Measurements from ENCODE around the gene TXLNA.

GRCh38 chr1:32192220-32192948 lies 12.9 kb downstream of the TXLNA start:
- TF ChIP-seq, protein P1, sequence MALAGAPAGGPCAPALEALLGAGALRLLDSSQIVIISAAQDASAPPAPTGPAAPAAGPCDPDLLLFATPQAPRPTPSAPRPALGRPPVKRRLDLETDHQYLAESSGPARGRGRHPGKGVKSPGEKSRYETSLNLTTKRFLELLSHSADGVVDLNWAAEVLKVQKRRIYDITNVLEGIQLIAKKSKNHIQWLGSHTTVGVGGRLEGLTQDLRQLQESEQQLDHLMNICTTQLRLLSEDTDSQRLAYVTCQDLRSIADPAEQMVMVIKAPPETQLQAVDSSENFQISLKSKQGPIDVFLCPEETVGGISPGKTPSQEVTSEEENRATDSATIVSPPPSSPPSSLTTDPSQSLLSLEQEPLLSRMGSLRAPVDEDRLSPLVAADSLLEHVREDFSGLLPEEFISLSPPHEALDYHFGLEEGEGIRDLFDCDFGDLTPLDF (CRISPR knock-in tag; IDR thresholded peaks at IDR 0.05): no peak
- TF ChIP-seq, protein P2, sequence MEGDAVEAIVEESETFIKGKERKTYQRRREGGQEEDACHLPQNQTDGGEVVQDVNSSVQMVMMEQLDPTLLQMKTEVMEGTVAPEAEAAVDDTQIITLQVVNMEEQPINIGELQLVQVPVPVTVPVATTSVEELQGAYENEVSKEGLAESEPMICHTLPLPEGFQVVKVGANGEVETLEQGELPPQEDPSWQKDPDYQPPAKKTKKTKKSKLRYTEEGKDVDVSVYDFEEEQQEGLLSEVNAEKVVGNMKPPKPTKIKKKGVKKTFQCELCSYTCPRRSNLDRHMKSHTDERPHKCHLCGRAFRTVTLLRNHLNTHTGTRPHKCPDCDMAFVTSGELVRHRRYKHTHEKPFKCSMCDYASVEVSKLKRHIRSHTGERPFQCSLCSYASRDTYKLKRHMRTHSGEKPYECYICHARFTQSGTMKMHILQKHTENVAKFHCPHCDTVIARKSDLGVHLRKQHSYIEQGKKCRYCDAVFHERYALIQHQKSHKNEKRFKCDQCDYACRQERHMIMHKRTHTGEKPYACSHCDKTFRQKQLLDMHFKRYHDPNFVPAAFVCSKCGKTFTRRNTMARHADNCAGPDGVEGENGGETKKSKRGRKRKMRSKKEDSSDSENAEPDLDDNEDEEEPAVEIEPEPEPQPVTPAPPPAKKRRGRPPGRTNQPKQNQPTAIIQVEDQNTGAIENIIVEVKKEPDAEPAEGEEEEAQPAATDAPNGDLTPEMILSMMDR (IDR thresholded peaks at IDR 0.05): no peak
- TF ChIP-seq ETV6 (CRISPR knock-in tag; IDR thresholded peaks at IDR 0.05): no peak
- TF ChIP-seq ZNF121 (CRISPR knock-in tag; IDR thresholded peaks at IDR 0.05): no peak
- TF ChIP-seq, protein P3, sequence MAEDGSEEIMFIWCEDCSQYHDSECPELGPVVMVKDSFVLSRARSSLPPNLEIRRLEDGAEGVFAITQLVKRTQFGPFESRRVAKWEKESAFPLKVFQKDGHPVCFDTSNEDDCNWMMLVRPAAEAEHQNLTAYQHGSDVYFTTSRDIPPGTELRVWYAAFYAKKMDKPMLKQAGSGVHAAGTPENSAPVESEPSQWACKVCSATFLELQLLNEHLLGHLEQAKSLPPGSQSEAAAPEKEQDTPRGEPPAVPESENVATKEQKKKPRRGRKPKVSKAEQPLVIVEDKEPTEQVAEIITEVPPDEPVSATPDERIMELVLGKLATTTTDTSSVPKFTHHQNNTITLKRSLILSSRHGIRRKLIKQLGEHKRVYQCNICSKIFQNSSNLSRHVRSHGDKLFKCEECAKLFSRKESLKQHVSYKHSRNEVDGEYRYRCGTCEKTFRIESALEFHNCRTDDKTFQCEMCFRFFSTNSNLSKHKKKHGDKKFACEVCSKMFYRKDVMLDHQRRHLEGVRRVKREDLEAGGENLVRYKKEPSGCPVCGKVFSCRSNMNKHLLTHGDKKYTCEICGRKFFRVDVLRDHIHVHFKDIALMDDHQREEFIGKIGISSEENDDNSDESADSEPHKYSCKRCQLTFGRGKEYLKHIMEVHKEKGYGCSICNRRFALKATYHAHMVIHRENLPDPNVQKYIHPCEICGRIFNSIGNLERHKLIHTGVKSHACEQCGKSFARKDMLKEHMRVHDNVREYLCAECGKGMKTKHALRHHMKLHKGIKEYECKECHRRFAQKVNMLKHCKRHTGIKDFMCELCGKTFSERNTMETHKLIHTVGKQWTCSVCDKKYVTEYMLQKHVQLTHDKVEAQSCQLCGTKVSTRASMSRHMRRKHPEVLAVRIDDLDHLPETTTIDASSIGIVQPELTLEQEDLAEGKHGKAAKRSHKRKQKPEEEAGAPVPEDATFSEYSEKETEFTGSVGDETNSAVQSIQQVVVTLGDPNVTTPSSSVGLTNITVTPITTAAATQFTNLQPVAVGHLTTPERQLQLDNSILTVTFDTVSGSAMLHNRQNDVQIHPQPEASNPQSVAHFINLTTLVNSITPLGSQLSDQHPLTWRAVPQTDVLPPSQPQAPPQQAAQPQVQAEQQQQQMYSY (CRISPR knock-in tag; IDR thresholded peaks at IDR 0.05): no peak
- TF ChIP-seq SP1 (CRISPR knock-in tag; conservative IDR thresholded peaks at IDR 0.05): no peak
- TF ChIP-seq E2F5 (CRISPR knock-in tag; IDR thresholded peaks at IDR 0.05): no peak
- TF ChIP-seq ZBTB43 (CRISPR knock-in tag; IDR thresholded peaks at IDR 0.05): no peak
- no peak for TF ChIP-seq RELA (CRISPR knock-in tag; IDR thresholded peaks at IDR 0.05; ENCODE audit: borderline replicate concordance)
- TF ChIP-seq, protein P4, sequence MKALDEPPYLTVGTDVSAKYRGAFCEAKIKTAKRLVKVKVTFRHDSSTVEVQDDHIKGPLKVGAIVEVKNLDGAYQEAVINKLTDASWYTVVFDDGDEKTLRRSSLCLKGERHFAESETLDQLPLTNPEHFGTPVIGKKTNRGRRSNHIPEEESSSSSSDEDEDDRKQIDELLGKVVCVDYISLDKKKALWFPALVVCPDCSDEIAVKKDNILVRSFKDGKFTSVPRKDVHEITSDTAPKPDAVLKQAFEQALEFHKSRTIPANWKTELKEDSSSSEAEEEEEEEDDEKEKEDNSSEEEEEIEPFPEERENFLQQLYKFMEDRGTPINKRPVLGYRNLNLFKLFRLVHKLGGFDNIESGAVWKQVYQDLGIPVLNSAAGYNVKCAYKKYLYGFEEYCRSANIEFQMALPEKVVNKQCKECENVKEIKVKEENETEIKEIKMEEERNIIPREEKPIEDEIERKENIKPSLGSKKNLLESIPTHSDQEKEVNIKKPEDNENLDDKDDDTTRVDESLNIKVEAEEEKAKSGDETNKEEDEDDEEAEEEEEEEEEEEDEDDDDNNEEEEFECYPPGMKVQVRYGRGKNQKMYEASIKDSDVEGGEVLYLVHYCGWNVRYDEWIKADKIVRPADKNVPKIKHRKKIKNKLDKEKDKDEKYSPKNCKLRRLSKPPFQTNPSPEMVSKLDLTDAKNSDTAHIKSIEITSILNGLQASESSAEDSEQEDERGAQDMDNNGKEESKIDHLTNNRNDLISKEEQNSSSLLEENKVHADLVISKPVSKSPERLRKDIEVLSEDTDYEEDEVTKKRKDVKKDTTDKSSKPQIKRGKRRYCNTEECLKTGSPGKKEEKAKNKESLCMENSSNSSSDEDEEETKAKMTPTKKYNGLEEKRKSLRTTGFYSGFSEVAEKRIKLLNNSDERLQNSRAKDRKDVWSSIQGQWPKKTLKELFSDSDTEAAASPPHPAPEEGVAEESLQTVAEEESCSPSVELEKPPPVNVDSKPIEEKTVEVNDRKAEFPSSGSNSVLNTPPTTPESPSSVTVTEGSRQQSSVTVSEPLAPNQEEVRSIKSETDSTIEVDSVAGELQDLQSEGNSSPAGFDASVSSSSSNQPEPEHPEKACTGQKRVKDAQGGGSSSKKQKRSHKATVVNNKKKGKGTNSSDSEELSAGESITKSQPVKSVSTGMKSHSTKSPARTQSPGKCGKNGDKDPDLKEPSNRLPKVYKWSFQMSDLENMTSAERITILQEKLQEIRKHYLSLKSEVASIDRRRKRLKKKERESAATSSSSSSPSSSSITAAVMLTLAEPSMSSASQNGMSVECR (CRISPR knock-in tag; IDR thresholded peaks at IDR 0.05; ENCODE audit: borderline replicate concordance): no peak
- no peak for TF ChIP-seq USF1 (CRISPR knock-in tag; IDR thresholded peaks at IDR 0.05)
- TF ChIP-seq ZNF317 (CRISPR knock-in tag; IDR thresholded peaks at IDR 0.05; ENCODE audit: borderline replicate concordance, low read depth): no peak
- no peak for TF ChIP-seq HMGA2 (CRISPR knock-in tag; IDR thresholded peaks at IDR 0.05)
